ENCODE results near the gene FLT3.
"Not testable (repeated sequence)": the region's sequence is repeated elsewhere in the genome, so short reads cannot be mapped to it uniquely, and the experiment has no call there.

The FLT3 gene

GRCh38 chr13:28035146-28035782 lies 65.1 kb downstream of the FLT3 start:
- no peak for TF ChIP-seq CTCF (IDR thresholded peaks at IDR 0.05; ENCODE audit: low read depth, low read length, missing control alignments)

GRCh38 chr13:28033894-28034655 lies 66.3 kb downstream of the FLT3 start:
- no peak overlapping the region for H3K4me3 ChIP-seq (ENCODE audit: low read depth, low read length)
- no peak for DNase-seq (ENCODE audit: low read depth)
- TF ChIP-seq CTCF (IDR thresholded peaks at IDR 0.05; ENCODE audit: low read depth, low read length, missing control alignments): no peak

More at GRCh38 chr13:28035146-28035782, 65.1 kb downstream of the FLT3 start:
- H3K4me3 ChIP-seq (ENCODE audit: low read depth, low read length): no peak overlapping the region
- no peak for DNase-seq (ENCODE audit: low read depth)

GRCh38 chr13:28032438-28032837 lies 67.9 kb downstream of the FLT3 start:
- not testable (repeated sequence) for H3K4me3 ChIP-seq (ENCODE audit: low read depth, low read length); DNase-seq (ENCODE audit: low read depth)

GRCh38 chr13:28031896-28032288 lies 68.5 kb downstream of the FLT3 start:
- H3K4me3 ChIP-seq (ENCODE audit: low read depth, low read length): no peak overlapping the region
- DNase-seq (ENCODE audit: low read depth): no peak
- no peak for TF ChIP-seq CTCF (IDR thresholded peaks at IDR 0.05; ENCODE audit: low read depth, low read length, missing control alignments)

- DNase-seq (ENCODE audit: low read depth): no peak
- TF ChIP-seq CTCF (IDR thresholded peaks at IDR 0.05; ENCODE audit: low read depth, low read length, missing control alignments): no peak
- no peak overlapping the region for H3K4me3 ChIP-seq (ENCODE audit: low read depth, low read length)
Measured at GRCh38 chr13:28031220-28031895, 69.0 kb downstream of the FLT3 start.

GRCh38 chr13:28027607-28028364 lies 72.6 kb downstream of the FLT3 start:
- TF ChIP-seq CTCF (IDR thresholded peaks at IDR 0.05; ENCODE audit: low read depth, low read length, missing control alignments): no peak
- H3K4me3 ChIP-seq (ENCODE audit: low read depth, low read length): no peak overlapping the region
- no peak for DNase-seq (ENCODE audit: low read depth)

GRCh38 chr13:28027071-28027470 lies 73.3 kb downstream of the FLT3 start:
- TF ChIP-seq CTCF (IDR thresholded peaks at IDR 0.05; ENCODE audit: low read depth, low read length, missing control alignments): no peak
- H3K4me3 ChIP-seq (ENCODE audit: low read depth, low read length): no peak overlapping the region

More at GRCh38 chr13:28027071-28027470, 73.3 kb downstream of the FLT3 start:
- DNase-seq (ENCODE audit: low read depth): no peak
